Hippocampal formation (tissue), 2 donors: Measurements from ENCODE around the gene AKAIN1.

Experiments used
- DNase-seq, 2 donors: peaks; one replicate each; lab custom pipeline; 2025; lab: John Stamatoyannopoulos, UW

Gene AKAIN1

GRCh38 chr18:5093902-5094301, 103.2 kb downstream of the AKAIN1 start:
- no peak for DNase-seq
